SK-N-SH treated with all-trans-retinoic acid at 6 μM for 48 hours (cell line): ENCODE measurements around the gene RANBP1.

Experiments used
- CSDC2 ChIP-seq: fragments of 250-450 bp; sonication (Bioruptor Pico); IDR thresholded peaks from 2 replicates; pipeline ENCODE4 v1.5.0; 2020; ENCODE audit warnings: mild to moderate bottlenecking, moderate library complexity
- ESRRG ChIP-seq: fragments of 250-450 bp; sonication (Bioruptor Pico); IDR thresholded peaks from 2 replicates; pipeline ENCODE4 v1.6.1; 2021; ENCODE audit warnings: mild to moderate bottlenecking
- GLIS3 ChIP-seq: fragments of 250-450 bp; sonication (Bioruptor Pico); IDR thresholded peaks from 2 replicates; pipeline ENCODE4 v1.5.0; 2020; ENCODE audit warnings: mild to moderate bottlenecking, moderate library complexity
- TOX ChIP-seq: fragments of 250-450 bp; sonication (Bioruptor Pico); IDR thresholded peaks from 2 replicates; pipeline ENCODE4 v1.8.0; 2021; ENCODE audit warnings: mild to moderate bottlenecking, moderate library complexity, borderline replicate concordance
- ZNF565 ChIP-seq: fragments of 450-650 bp; formaldehyde crosslinking; conservative IDR thresholded peaks from 2 replicates; pipeline ENCODE4 v1.5.0; 2020; ENCODE audit warnings: low read depth, mild to moderate bottlenecking, moderate library complexity
- TF ChIP-seq, protein P1 (sequence below): fragments of 250-450 bp; sonication (Bioruptor Pico); IDR thresholded peaks from 2 replicates; pipeline ENCODE4 v1.5.1; 2020; ENCODE audit warnings: low read depth, mild to moderate bottlenecking, moderate library complexity
- TF ChIP-seq, protein P2 (sequence below): fragments of 250-450 bp; sonication (Bioruptor Pico); IDR thresholded peaks from 2 replicates; pipeline ENCODE4 v1.8.0; 2020; ENCODE audit warnings: mild to moderate bottlenecking, moderate library complexity, borderline replicate concordance
- TF ChIP-seq, protein P3 (sequence below): fragments of 250-450 bp; sonication (Bioruptor Pico); IDR thresholded peaks from 2 replicates; pipeline ENCODE4 v1.5.1; 2021; ENCODE audit warnings: mild to moderate bottlenecking, moderate library complexity

DNA sequence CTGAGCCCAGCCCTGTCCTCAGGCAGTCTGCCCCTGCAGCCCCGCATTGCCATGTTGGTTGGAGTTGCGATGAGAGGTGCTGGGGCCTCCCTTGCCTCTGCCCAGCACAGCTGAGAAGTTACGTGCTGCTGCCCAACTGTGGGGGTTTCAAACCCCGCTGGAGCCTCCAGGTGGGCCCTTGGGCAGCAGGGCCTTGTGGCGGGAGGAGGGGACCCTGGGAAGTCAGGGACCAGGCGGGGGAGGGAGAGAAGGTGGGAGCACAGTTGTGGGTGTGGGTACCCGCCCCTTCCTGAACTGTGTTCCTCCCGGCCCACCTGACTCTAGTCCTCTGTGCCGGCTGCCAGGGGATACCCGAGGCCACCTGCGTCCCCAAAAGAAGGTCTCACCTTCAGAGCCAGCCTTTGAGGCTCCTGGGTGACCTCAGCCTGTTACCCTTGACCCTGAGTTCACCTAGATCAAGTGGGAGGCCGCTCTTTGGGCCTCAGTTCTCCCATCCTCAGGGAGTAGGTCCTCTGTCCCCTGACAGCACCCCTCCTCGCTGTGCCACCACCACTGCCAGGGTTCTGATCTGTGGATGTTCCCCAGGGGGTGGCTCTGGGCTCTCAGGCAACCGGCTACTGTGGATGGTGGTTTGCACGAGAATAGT, 42.6 kb downstream of the RANBP1 start:
- TF ChIP-seq CSDC2 (CRISPR knock-in tag) (no peak), ZNF565 (CRISPR knock-in tag) (no peak), GLIS3 (CRISPR knock-in tag) (no peak), ESRRG (CRISPR knock-in tag) (no peak), TOX (CRISPR knock-in tag) (no peak)
- TF ChIP-seq, protein P1, sequence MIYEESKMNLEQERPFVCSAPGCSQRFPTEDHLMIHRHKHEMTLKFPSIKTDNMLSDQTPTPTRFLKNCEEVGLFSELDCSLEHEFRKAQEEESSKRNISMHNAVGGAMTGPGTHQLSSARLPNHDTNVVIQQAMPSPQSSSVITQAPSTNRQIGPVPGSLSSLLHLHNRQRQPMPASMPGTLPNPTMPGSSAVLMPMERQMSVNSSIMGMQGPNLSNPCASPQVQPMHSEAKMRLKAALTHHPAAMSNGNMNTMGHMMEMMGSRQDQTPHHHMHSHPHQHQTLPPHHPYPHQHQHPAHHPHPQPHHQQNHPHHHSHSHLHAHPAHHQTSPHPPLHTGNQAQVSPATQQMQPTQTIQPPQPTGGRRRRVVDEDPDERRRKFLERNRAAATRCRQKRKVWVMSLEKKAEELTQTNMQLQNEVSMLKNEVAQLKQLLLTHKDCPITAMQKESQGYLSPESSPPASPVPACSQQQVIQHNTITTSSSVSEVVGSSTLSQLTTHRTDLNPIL (CRISPR knock-in tag), result no peak
- TF ChIP-seq, protein P2, sequence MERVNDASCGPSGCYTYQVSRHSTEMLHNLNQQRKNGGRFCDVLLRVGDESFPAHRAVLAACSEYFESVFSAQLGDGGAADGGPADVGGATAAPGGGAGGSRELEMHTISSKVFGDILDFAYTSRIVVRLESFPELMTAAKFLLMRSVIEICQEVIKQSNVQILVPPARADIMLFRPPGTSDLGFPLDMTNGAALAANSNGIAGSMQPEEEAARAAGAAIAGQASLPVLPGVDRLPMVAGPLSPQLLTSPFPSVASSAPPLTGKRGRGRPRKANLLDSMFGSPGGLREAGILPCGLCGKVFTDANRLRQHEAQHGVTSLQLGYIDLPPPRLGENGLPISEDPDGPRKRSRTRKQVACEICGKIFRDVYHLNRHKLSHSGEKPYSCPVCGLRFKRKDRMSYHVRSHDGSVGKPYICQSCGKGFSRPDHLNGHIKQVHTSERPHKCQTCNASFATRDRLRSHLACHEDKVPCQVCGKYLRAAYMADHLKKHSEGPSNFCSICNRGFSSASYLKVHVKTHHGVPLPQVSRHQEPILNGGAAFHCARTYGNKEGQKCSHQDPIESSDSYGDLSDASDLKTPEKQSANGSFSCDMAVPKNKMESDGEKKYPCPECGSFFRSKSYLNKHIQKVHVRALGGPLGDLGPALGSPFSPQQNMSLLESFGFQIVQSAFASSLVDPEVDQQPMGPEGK, result no peak
- TF ChIP-seq, protein P3, sequence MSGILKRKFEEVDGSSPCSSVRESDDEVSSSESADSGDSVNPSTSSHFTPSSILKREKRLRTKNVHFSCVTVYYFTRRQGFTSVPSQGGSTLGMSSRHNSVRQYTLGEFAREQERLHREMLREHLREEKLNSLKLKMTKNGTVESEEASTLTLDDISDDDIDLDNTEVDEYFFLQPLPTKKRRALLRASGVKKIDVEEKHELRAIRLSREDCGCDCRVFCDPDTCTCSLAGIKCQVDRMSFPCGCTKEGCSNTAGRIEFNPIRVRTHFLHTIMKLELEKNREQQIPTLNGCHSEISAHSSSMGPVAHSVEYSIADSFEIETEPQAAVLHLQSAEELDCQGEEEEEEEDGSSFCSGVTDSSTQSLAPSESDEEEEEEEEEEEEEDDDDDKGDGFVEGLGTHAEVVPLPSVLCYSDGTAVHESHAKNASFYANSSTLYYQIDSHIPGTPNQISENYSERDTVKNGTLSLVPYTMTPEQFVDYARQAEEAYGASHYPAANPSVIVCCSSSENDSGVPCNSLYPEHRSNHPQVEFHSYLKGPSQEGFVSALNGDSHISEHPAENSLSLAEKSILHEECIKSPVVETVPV, result no peak
